SK-N-SH treated with all-trans-retinoic acid at 6 μM for 48 hours (cell line): Measurements from ENCODE around the gene GJB3.

Source experiments
- PATZ1 ChIP-seq: fragments of 250-450 bp; sonication (Bioruptor Pico); IDR thresholded peaks from 2 replicates; pipeline ENCODE4 v1.8.0; 2020; ENCODE audit warnings: mild to moderate bottlenecking, moderate library complexity, borderline replicate concordance
- TCF4 ChIP-seq: fragments of 250-450 bp; sonication (Bioruptor Pico); IDR thresholded peaks from 2 replicates; pipeline ENCODE4 v1.8.0; 2021; ENCODE audit warnings: mild to moderate bottlenecking, moderate library complexity, borderline replicate concordance
- ZFP3 ChIP-seq: fragments of 250-450 bp; sonication (Bioruptor Pico); IDR thresholded peaks from 2 replicates; pipeline ENCODE4 v1.5.0; 2020; ENCODE audit warnings: mild to moderate bottlenecking, moderate library complexity

DNA sequence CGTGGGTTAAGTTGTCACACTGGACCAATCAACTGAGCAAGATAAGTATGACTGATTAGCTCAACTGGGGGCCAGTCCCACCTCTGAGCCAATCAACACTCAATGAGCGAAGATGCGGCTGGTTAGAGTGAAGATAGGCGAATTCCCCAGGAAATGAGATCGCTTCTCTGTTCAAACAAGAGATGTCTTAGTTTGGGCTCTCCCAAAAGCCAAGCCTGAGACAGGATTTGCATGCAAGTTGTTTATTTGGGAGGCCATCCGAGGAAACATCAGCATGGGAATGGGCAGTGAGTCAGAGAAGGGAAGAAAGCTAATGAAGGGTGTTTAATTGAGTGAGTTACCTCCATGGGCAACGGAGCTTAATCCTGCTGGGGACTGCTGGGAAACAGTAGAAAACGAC is 31.0 kb upstream of the GJB3 start:
- TF ChIP-seq TCF4 (CRISPR knock-in tag) = no peak
- no peak for TF ChIP-seq ZFP3
- TF ChIP-seq PATZ1 (CRISPR knock-in tag) = no peak
